Activated CD8-positive, alpha-beta memory T cell treated with anti-CD3 and anti-CD28 coated beads for 36 hours (primary cell): ENCODE data around the gene TMPRSS4. TPM values are rescaled to one million over a fixed set of nuclear protein-coding genes. Genes with fewer than 3 reads are reported as not detected.

Source experiments
- CTCF ChIA-PET: fragments of 350-600 bp; sonication (Branson Sonifier 250); formaldehyde crosslinking; loops from one replicate; lab custom pipeline; 2021; ENCODE audit warnings: antibody characterized with exemption; lab: Charles Lee
- POLR2A ChIA-PET: fragments of 350-600 bp; sonication (Branson Sonifier 250); formaldehyde crosslinking; loops from one replicate; lab custom pipeline; 2021; ENCODE audit warnings: antibody characterized with exemption; lab: Charles Lee
- total RNA-seq, 2 experiments: library from RNA; stranded (reverse); gene quantifications; one replicate each; pipeline ENCODE4 v1.2.3, GENCODE V29; 2021

TMPRSS4 gene
- total RNA-seq, 2 experiments from 2014 or later, result not detected

DNA sequence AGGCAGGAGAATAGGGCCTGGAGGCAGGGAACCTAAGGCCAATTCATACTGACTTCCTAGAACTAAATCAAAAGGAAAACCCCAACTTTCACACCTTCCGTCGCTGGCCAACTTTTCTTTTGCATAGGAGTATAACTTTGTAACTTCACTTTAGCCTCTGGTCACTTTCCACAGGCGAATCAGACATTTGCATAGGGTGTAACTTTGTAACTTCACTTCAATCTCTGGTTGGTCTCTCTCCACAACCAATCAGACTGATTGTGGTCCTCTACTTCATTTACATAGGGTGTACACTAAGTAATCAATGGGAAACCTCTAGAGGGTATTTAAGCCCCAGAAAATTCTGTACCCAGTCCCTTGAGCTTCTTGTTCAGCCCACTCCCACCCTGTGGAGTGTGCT is 11.5 kb upstream of the TMPRSS4 start:
- ChIA-PET CTCF (interaction anchor here (0.6 kb wide), 1 partner anchor 731 kb away, joined by 3 read pairs; no protein-coding TSS in a partner anchor), POLR2A (no interaction called here)

DNA sequence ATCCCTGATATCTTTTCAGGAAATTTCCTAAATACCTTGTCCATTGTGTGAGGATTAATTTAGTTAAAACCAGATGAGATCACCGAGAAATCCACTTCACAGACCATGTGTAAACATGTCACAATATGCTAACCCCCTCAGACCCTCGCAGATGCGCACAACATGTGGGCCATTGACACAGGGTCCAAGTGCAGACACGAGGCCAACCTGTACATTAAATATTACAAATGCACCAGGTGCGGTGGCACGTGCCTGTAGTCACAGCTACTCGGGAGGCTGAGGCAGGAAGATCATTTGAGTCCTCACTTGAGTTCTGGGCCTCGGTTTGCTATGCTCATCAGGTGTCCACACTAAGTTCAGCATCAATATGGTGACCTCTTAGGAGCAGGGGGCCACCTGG is 9.9 kb upstream of the TMPRSS4 start:
- ChIA-PET CTCF (no interaction called here), POLR2A (interaction anchor here (0.5 kb wide), 1 partner anchor 12 kb away, joined by 3 read pairs; no protein-coding TSS in a partner anchor)

DNA sequence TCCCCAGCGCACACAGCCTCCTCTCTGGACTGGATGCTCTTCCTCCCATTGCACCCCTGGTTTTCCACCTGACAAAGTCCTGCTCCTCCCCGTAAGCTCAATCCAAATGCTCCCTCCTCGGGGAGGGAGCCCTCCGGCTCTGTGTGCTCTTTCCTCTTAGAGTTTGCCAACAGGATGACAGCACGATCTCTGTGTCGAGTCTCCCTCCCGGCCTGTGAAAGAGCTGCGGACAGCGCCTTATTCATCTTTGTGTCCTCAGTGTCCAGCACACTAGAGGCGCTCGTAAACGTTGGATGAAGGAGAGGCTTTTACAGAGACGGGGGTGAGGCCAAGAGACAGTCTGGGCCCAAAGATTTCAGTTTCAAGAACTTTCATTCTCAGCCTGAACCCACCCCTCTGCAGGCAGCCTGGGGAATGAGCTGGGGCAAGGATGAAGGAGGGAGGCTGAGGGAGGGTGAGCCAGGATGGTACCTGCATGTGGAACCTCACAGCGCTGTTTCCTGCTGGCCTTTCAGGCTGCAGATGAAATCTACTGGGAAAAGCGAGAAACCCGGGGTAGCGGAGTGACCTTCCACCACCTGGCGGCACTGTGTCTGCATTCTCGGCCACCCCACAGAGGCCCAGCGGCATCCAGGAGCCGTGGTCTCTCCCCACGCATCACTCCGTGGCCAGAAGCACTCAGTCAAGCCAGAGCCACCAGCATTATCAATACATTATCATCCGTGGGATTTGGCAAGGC is 8.5 kb upstream of the TMPRSS4 start:
- POLR2A ChIA-PET, result no interaction called here

DNA sequence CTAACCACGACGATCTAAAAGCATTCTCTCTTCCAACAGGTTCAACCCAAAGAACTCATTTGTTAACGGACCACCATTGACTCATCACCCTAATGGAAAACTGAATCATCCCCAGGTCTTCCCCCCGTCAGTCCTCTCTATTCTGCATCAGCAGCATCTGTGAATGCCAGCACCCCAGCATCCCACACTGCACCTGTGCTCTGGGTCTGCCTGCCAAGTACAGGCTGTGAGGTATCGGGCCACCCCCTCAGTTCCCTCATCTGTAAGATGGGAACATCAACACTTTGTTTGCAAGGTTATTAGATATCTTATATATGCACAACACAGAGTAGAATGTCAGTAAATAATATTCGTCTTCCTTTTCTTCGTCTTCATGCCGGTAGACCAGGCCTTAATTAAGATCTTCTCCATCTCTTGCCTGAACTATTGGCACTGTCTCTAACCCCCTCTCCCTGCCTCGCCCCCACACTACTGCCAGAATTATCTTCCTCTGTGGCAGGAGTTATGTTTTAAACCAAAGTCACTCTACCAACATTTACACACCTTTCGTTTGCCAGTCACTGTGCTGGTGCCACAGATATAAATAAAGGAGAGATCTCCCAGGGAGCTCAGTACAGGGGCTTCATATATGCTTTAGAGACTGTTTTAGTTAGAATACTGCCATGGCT is 7.8 kb upstream of the TMPRSS4 start:
- ChIA-PET POLR2A (no interaction called here), CTCF (no interaction called here)

More for the DNA sequence above, 8.5 kb upstream of the TMPRSS4 start:
- CTCF ChIA-PET, result no interaction called here

DNA sequence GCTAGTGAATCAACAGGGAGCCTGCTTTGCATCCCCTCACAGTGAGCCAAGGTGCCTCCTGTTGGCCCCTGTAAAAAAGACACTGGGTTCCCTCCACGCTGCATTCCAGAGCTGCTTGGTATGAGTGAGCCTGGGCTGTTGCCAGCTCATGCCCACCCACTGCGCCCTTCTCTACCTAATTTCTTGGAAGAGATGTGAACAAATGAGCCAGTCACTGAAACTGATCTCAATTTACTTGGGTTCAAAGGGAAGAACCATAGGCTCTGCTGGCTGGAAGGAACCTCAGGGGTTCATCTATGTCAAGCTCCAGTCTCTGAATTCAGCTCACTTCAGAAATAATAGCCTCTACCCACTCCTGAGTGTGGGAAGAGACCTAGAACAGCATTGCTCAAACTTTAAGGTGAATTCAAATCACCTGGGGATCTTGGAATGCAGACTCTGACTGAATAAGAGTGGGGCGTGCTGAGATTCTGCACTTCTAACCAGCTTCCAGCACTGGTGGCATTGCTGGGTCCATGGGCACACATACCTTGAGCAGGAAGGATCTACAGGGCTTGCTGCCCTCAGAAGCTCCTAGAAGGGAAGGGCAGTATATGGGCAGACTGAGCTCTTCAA is 5.4 kb upstream of the TMPRSS4 start:
- ChIA-PET POLR2A (no interaction called here), CTCF (no interaction called here)

DNA sequence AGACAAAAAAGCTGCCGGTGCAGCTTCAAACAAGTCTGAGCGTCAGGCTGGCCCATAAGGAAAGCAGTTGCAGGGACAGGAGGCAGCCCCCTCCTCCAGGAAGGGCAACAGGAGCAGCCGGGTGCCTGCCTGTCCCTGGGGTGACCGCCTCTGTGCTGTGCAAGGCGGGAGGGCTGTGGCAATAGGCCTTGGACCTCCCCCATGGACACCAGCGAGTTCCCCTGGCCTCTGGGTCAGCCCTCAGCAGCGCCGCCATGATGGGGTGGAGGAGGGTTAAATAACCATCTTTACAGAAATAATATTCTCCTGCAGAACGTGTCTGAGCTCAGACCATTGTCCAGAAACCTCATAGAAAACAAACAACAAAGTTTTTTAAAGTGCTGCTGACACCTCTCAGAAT is 3.3 kb upstream of the TMPRSS4 start:
- POLR2A ChIA-PET, result no interaction called here
- CTCF ChIA-PET, result interaction anchor here (1.0 kb wide), 1 partner anchor 20 kb away, joined by 3 read pairs; no protein-coding TSS in a partner anchor

DNA sequence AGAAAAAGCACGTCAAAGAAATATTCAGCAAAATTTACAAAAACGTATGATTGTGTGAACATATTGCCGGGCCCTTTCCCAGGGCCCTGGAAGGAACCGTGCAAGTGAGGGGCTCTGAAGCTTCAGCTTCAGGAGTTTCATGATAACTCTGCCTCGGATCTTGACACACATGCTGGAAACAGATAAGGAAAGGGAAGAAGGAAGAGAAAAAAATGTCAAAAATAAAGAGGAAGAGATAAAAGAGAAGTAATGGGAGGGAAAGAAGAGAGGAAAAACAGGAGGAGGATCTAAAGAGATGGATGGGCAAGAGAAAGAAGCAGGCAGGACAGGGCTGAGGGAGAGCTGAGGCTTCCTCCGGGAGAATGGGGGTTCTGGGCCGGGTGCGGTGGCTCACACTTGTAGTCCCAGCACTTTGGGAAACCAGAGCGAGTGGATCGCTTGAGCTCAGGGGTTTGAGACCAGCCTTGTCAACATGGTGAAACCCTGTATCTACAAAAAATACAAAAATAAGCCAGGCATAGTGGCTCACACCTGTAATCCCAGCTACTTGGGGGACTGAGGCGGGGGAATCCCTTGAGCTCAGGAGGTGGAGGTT is 2.7 kb upstream of the TMPRSS4 start:
- POLR2A ChIA-PET, result no interaction called here
- CTCF ChIA-PET, result interaction anchor here (0.6 to 1.0 kb wide), 2 partner anchors 21 to 203 kb away, joined by 3 read pairs; no protein-coding TSS in a partner anchor

DNA sequence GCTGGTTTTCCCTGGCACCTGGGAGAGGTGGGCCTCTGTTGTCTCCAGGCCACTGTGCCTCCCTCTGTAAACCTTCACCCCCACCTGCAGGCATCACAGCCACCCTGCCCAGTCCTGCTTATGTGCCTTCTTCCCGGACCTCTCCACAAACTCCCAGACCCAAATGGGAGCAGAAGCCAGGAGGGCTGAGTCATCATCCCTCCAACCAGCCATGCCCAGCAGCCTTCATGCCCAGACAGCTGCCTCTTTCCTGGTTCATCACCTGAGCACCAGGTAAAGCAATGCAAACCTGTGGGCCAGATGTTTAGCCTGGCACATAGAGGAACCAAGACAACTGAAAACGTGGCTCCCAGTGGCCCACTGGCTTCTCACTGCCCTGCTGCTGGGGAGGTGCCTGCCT is 2.1 kb upstream of the TMPRSS4 start:
- CTCF ChIA-PET, result interaction anchor here (0.6 to 1.0 kb wide), 2 partner anchors 21 to 203 kb away, joined by 3 read pairs; no protein-coding TSS in a partner anchor
- POLR2A ChIA-PET, result no interaction called here

DNA sequence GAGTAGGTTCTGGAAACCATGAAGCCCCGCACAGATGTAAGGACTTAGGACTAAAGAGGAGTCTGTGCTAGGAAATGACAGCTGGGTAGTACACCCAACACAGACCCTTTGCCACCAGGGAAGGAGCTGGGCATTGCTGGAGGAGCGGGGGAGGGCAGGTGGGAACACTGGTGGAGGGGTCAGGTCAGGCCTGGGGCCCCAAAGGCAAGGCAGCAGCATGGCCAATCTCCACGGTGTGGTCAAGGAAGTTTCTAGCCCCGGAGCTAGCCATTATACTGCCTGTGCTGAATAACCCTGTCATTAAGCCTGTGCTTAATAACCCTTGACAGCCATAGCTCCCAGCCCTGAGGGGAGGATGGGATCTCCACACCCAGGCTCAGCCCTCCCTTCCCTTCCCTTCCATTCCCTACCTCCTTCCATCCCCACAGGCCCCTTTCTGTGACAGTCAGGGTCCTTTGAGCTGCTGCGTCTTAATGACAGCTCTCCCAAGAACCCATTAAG is 2.1 kb downstream of the TMPRSS4 start:
- ChIA-PET CTCF (interaction anchor here (0.5 to 1.5 kb wide), 5 partner anchors 12 to 554 kb away, joined by 3 to 5 read pairs (median 3); no protein-coding TSS in a partner anchor), POLR2A (no interaction called here)

DNA sequence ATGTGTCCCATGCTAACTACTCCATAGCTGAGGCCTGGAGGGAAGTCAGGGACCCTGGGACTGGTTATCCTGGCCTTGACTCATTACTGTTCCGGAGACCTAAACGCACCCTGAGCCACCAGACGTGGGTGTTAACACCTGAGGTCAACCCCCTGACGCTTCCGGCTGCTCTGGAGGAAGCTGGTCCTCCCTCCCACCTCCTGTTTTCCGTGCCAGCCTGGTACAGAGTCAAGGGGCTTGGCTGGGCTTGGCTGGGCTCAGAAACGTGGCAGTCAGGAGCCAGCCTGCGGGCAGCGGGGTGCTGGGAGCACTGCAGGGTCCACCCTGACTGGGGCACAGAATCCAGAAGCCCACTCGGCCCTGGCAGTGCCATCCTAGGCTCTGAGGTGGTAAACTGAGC is 2.6 kb downstream of the TMPRSS4 start:
- ChIA-PET POLR2A (no interaction called here), CTCF (interaction anchor here (0.5 to 1.5 kb wide), 4 partner anchors 11 to 129 kb away, joined by 3 to 4 read pairs (median 3); no protein-coding TSS in a partner anchor)

DNA sequence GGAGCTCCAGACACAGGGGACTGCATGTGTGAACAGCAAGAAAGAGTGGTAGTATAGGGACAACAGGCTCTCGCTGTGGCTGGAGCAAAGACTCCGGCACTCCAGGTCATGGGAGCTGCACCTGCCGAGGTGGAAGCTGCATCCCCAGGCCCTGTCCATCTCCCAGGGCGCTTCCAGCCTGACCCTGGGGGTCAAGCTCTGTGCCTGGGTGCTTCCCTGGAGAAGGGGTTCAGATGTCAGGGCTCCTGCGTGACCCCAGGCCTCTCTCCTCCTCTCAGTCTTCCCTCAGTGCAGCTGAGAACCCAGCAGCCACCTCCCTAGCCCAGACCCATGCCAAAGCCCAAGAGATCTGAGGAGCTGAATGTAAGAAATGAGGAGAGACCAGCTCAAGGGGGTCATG is 3.4 kb downstream of the TMPRSS4 start:
- ChIA-PET CTCF (interaction anchor here (1.4 to 1.5 kb wide), 2 partner anchors 22 to 129 kb away, joined by 3 read pairs; no protein-coding TSS in a partner anchor), POLR2A (no interaction called here)

DNA sequence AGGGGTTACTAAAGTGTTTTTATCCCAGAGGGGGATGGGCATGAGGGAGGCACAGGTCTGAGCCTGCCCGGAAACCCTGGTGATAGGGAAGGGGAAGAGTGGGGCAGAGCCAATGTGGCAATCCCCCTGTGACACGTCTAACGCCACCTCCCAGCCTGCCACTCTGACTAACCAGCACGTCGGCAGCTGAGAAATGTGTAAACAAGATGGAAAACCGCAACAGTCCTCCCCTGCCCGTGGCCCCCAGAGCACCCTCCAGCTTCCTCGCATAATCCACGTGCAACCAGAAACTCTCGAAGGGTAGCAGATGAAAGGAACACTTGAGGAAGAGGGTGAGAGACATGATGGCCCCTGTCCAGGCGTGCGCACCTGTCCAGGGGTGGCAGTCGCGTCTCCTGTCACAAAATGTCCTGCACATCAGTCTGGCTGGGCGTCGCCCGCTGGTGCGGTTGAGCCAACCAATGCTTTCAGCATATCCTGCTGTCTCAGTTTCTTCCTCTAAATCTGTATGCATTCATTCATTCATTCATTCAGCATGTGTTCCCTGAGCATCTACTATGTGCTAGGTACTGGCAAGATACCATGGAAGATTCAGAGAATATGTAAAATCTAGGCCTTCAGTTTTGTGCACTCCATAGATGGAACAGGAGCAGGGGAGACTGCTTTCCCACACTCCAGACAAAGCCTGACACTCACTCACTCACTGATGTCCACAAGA is 4.5 kb downstream of the TMPRSS4 start:
- ChIA-PET POLR2A (interaction anchor here (0.7 kb wide), 1 partner anchor 9 kb away, joined by 3 read pairs; no protein-coding TSS in a partner anchor), CTCF (no interaction called here)

DNA sequence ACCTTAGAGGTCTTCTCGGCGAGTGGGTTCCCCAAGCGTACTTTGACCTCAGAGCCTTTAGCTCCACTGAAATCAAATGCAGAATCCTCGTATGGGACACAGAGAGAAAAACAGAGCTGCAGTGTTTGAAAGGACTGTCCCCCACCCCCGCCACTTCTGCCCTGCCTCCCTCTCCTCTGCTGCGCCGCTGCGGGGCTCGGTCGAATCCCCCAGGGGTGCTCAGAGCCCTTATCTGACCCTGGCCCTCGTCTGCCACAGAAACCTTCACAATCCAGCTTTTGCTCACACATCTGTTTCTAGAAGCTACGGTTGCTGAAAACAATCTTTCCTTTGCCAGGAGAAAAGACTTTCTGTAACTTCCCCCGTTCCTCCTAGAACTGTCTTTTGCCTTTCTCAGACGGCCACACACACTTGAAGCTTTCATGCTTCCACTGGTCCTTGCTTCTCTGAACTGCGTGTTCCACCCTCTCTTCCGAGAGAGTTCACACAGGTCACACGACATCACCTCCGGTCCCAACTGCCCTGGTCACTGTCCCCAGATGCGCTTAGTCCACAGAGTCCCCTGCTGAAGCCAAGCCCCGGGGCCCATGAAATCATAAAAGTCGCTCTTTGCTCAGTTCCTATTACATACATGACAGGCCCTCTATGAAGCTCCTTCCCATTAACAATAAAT is 6.1 kb downstream of the TMPRSS4 start:
- CTCF ChIA-PET, result interaction anchor here (1.5 kb wide), 1 partner anchor 136 kb away, joined by 3 read pairs; no protein-coding TSS in a partner anchor
- POLR2A ChIA-PET, result no interaction called here

DNA sequence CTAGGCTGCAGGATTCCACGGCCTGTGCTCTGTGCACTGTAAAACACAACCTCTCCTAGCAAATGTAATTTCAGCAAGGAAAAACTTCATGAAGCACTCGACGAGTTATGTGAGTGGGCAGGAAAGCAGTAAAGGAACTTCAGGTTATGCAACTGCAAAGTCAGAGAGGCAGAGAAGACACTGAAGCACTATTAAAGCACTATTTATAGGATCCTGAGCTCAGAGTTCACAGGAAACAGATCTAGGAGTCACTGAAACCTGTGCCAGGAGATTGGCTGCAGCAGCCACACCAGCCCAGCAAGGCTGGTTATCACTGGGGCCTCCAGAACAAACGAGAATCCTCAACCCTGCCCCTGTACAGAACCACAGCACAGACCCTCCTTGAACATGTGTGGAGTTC is 7.4 kb downstream of the TMPRSS4 start:
- CTCF ChIA-PET, result interaction anchor here (1.5 kb wide), 1 partner anchor 137 kb away, joined by 3 read pairs; no protein-coding TSS in a partner anchor
- POLR2A ChIA-PET, result no interaction called here

DNA sequence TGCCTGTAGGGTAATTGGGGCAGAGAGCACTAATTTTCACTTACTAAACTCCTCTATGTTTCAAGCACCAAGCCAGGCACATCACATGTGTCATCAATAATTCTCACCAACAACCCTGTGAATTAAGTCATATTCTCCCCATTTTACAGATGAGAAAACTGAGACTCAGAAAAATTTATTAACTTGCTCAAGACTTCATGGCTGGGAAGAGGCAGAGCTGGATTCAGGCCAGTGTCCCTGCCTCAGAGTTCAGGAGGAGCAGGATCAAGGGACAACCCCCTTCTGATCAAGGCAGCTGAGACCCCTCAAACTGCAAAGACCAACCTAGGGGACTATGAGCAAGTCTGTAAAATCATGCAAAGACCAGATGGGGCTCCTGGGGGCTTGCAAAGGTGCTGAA is 7.8 kb downstream of the TMPRSS4 start:
- ChIA-PET CTCF (no interaction called here), POLR2A (no interaction called here)

DNA sequence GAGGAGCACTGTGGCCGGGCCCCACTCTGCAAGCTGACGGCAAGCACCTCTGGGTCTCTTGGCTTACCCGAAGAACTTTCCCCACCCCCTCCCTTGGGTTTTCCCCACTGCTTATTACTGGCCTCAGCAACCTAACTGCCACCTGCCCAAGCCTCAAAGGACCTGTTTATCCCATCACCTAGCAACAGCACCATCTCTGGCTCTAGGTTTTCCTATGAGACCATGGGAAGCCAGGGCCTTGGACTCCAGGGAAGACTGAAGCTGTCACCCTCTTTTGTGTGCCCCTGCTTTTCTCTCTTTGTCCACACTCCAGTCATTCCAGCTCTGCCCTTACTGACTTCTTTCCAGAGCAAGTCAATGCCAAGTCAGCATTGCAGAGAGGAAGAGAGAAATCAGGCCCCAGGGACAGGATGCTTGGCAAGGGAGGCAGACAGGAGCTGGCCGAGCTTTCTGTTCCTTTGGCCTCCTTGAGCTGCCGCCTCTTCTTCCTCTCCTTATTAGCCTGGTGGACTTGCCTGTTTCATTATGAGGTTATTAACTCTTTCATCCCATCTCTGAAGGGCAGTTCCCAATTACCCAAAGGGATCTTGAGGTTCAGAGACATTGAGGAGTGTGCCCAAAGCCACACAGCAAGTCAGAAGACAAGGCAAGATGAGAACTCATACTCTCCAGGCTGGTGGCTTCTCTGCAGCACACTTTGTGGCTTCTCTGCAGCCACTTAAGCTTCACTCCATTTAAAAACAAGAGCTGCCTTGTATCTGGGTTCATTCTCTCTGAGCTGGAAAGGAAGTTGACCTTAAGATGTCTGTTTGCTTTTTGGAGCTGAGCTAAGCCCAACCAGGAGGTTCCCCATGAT is 10.3 kb downstream of the TMPRSS4 start, which contains the start of gene SMIM35:
Gene SMIM35, minus strand, starts transcription at position 51 of the 856 bp plus-strand sequence. CDS start 206 bp downstream, outside the sequence.
- ChIA-PET CTCF (no interaction called here), POLR2A (no interaction called here)

DNA sequence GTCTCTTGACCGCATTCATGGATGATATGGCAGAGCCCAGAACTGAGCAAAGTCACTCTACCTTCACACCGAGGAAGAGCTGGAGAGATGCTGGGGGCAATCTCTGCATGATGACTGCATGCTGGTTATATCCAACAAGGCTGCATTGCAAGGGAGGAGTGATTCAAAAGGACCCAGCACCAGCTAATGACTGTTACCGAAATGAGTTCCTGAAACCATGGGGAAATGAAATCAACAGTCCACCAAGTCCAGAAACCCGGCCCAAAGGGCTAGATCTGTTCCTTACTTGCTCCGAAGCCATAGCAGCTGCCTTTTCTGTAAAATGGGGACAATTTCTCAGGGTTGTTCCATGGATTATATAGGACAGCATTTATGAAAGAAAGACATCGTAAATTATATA is 11.1 kb downstream of the TMPRSS4 start:
- POLR2A ChIA-PET, result no interaction called here
- CTCF ChIA-PET, result no interaction called here
